HCT116 (cell line): ENCODE results near the gene DQX1. TPM values are rescaled to one million over a fixed set of nuclear protein-coding genes. Genes with fewer than 3 reads are reported as not detected.
A peak's percentile ranks its signal among the peaks of the same experiment; 100 is the strongest.

Source experiments
- ATAC-seq: fragments of 200-7000 bp; cut with Tn5 transposase; 2 replicates; pipeline ENCODE4 v1.9.1; 2020; ENCODE audit warnings: mild to moderate bottlenecking, moderate library complexity
- Bru-seq: library from RNA; stranded (reverse); fragments of 400-500 nt; gene quantifications from one replicate; lab custom pipeline; 2021; lab: Mats Ljungman, UMichigan
- BruChase-seq, 2 experiments: library from RNA; stranded (reverse); fragments of 400-500 nt; gene quantifications; one replicate each; lab custom pipeline; 2021; lab: Mats Ljungman, UMichigan
- BruUV-seq: library from RNA; stranded (reverse); fragments of 400-500 nt; replicated peaks from 2 replicates; lab custom pipeline; 2021; lab: Mats Ljungman, UMichigan
- CTCF ChIA-PET: fragments of 300-600 bp; sonication (Branson Sonifier 250); formaldehyde crosslinking; loops from one replicate; lab custom pipeline; 2021; ENCODE audit warnings: antibody characterized with exemption; lab: Charles Lee
- POLR2A ChIA-PET: fragments of 300-600, 350-600 bp; sonication (Branson Sonifier 250); formaldehyde crosslinking; loops from one replicate; lab custom pipeline; 2021; ENCODE audit warnings: antibody characterized with exemption; lab: Charles Lee
- RAD21 ChIA-PET, 2 experiments: fragments of 300-600 bp; sonication (Branson Sonifier 250); formaldehyde crosslinking; loops; one replicate each; lab custom pipeline; 2023; ENCODE audit warnings: low total read pairs in 2 of 2; ENCODE audit not compliant: uncharacterized antibody in 2 of 2, unreplicated experiment in 2 of 2, low non-redundant PET in 1 of 2; lab: Charles Lee
- DNase-seq: peaks from one replicate; pipeline ENCODE4 v3.0.0-alpha.2; 2010; ENCODE audit warnings: low read depth, low spot score
- H2AFZ ChIP-seq: fragments of 200-600 bp; shearing (Covaris generic), sonication (generic); 2 replicates; pipeline ENCODE4 v1.6.1; 2017; ENCODE audit warnings: low read depth, mixed run types, mixed read lengths, antibody characterized with exemption, low read length; ENCODE audit not compliant: poor library complexity, severe bottlenecking
- H3K27ac ChIP-seq: 2 replicates; pipeline ENCODE4 v1.5.1; 2012; ENCODE audit warnings: low read depth, low read length
- H3K27me3 ChIP-seq: fragments of 200-600 bp; sonication (generic); 2 replicates; pipeline ENCODE4 v1.6.1; 2016; ENCODE audit warnings: mixed run types, low read length, mixed read lengths; ENCODE audit not compliant: insufficient read depth
- H3K36me3 ChIP-seq, 2 experiments: fragments of 200-500 bp in 1 of 2; fragments of 200-600 bp in 1 of 2; sonication (Bioruptor generic) in 1 of 2; sonication (generic) in 1 of 2; 2 replicates each; pipeline versions ENCODE4 v1.5.1 to v1.6.1; 2014 to 2016; ENCODE audit warnings: low read length in 2 of 2, inconsistent platforms in 1 of 2, mixed read lengths in 1 of 2, mixed run types in 1 of 2; ENCODE audit not compliant: insufficient read depth in 2 of 2, control insufficient read depth in 1 of 2
- H3K4me1 ChIP-seq, 2 experiments: fragments of 200-600 bp in 1 of 2; sonication (generic) in 1 of 2; 2 replicates each; pipeline versions ENCODE4 v1.5.1 to v1.6.1; 2012 to 2017; ENCODE audit warnings: low read length in 2 of 2, inconsistent platforms in 1 of 2, mild to moderate bottlenecking in 1 of 2, mixed read lengths in 1 of 2, mixed run types in 1 of 2, moderate library complexity in 1 of 2; ENCODE audit not compliant: insufficient read depth in 2 of 2, control insufficient read depth in 1 of 2
- H3K4me2 ChIP-seq: fragments of 200-600 bp; sonication (generic); 2 replicates; pipeline ENCODE4 v1.6.1; 2017; ENCODE audit warnings: mixed run types, low read length, mixed read lengths
- H3K4me3 ChIP-seq, 2 experiments: fragments of 200-600 bp in 1 of 2; sonication (generic) in 1 of 2; replicated peaks in 1 of 2; 2 replicates each; pipeline ENCODE4 v1.5.1; 2011 to 2016; ENCODE audit warnings: low read length in 2 of 2, control low read depth in 1 of 2, low read depth in 1 of 2, mild to moderate bottlenecking in 1 of 2, mixed read lengths in 1 of 2, mixed run types in 1 of 2
- H3K79me2 ChIP-seq: fragments of 200-600 bp; sonication (generic); 2 replicates; pipeline ENCODE4 v1.6.1; 2017; ENCODE audit warnings: mild to moderate bottlenecking, mixed run types, low read length, moderate library complexity, mixed read lengths; ENCODE audit not compliant: insufficient read depth
- H3K9ac ChIP-seq: fragments of 200-600 bp; sonication (generic); 2 replicates; pipeline ENCODE4 v1.6.1; 2016; ENCODE audit warnings: low read length, mixed read lengths
- H3K9me2 ChIP-seq: fragments of 200-600 bp; sonication (generic), shearing (Covaris generic); 2 replicates; pipeline ENCODE4 v1.6.1; 2017; ENCODE audit warnings: mixed run types, mild to moderate bottlenecking, moderate library complexity; ENCODE audit not compliant: insufficient read depth
- H3K9me3 ChIP-seq, 2 experiments: fragments of 200-500 bp in 1 of 2; fragments of 200-600 bp in 1 of 2; sonication (Bioruptor generic) in 1 of 2; sonication (generic) in 1 of 2; 2 replicates each; pipeline ENCODE4 v1.6.1; 2014 to 2017; ENCODE audit warnings: low read length in 2 of 2, mixed read lengths in 2 of 2, inconsistent platforms in 1 of 2, low read depth in 1 of 2, mild to moderate bottlenecking in 1 of 2, mixed run types in 1 of 2, moderate library complexity in 1 of 2; ENCODE audit not compliant: control insufficient read depth in 1 of 2, insufficient read depth in 1 of 2
- H4K20me1 ChIP-seq: fragments of 200-600 bp; sonication (generic), shearing (Covaris generic); 2 replicates; pipeline ENCODE4 v1.6.1; 2017; ENCODE audit warnings: mixed run types, mild to moderate bottlenecking, moderate library complexity; ENCODE audit not compliant: insufficient read depth
- POLR2A ChIP-seq: IDR thresholded peaks from 2 replicates; pipeline ENCODE4 v1.7.0; 2011; ENCODE audit warnings: borderline replicate concordance; ENCODE audit not compliant: insufficient read depth, insufficient read length; ENCODE audit errors: extremely low read depth
- POLR2AphosphoS5 ChIP-seq: IDR thresholded peaks from 2 replicates; pipeline ENCODE4 v1.6.1; 2011; ENCODE audit warnings: mild to moderate bottlenecking, low read depth, low read length, moderate library complexity
- RAD21 ChIP-seq: IDR thresholded peaks from 2 replicates; pipeline ENCODE4 v1.6.1; 2012; ENCODE audit warnings: low read depth, mild to moderate bottlenecking
- intact Hi-C: fragments of 100-400 bp; cut with micrococcal nuclease; formaldehyde crosslinking; loops from 2 replicates; pipeline ENCODE4 v1.10.0; 2022
- long read RNA-seq: library from polyadenylated mRNA; unstranded; transcript quantifications from one replicate; pipeline ENCODE4 v2.0.0, GENCODE V29; 2021; ENCODE audit not compliant: unreplicated experiment
- polyA plus RNA-seq: library from polyadenylated mRNA; unstranded; fragments of >200 nt; gene quantifications from 2 replicates; pipeline ENCODE4 v1.2.1, GENCODE V29; 2012; ENCODE audit warnings: missing spikeins
- total RNA-seq: library from RNA; stranded (reverse); gene quantifications from one replicate; pipeline ENCODE4 v1.2.1, GENCODE V29; 2021; ENCODE audit not compliant: unreplicated experiment
- TF ChIP-seq, protein P1 (sequence below): IDR thresholded peaks from 2 replicates; pipeline ENCODE4 v1.6.1; 2012; ENCODE audit warnings: low read depth

The DQX1 gene, protein sequence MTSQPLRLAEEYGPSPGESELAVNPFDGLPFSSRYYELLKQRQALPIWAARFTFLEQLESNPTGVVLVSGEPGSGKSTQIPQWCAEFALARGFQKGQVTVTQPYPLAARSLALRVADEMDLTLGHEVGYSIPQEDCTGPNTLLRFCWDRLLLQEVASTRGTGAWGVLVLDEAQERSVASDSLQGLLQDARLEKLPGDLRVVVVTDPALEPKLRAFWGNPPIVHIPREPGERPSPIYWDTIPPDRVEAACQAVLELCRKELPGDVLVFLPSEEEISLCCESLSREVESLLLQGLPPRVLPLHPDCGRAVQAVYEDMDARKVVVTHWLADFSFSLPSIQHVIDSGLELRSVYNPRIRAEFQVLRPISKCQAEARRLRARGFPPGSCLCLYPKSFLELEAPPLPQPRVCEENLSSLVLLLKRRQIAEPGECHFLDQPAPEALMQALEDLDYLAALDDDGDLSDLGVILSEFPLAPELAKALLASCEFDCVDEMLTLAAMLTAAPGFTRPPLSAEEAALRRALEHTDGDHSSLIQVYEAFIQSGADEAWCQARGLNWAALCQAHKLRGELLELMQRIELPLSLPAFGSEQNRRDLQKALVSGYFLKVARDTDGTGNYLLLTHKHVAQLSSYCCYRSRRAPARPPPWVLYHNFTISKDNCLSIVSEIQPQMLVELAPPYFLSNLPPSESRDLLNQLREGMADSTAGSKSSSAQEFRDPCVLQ
- total RNA-seq (0.98 TPM), Bru-seq, nascent RNA (percentile 43 among the genes with signal in this experiment), BruChase-seq, experiment 1, labeled RNA remaining after a 6-hour chase (percentile 51 among the genes with signal in this experiment), BruChase-seq, experiment 2, labeled RNA remaining after a 2-hour chase (percentile 39 among the genes with signal in this experiment)
- 0.48 and 0.50 TPM in 2 replicates for polyA plus RNA-seq
- long read RNA-seq = 0 reads

- no peaks in the 10 kb centered on the region for H3K27me3 ChIP-seq
- RAD21 ChIA-PET = no interaction called here
- H3K4me2 ChIP-seq = no peak within 1 kb of the TSS
- CTCF ChIA-PET = interaction anchor here (0.6 kb wide), 1 partner anchor 55 kb away, joined by 4 read pairs; no protein-coding TSS in a partner anchor
- POLR2A ChIA-PET = interaction anchor here (1.0 kb wide), 1 partner anchor 19 kb away, joined by 3 read pairs; the partner anchor contains the start of gene PCGF1
- H2AFZ ChIP-seq = no peak within 1 kb of the TSS
- H3K9ac ChIP-seq = no peak within 1 kb of the TSS
- no peak for ATAC-seq
- no peak within 1 kb of the TSS for H3K27ac ChIP-seq
- H3K79me2 ChIP-seq = peaks cover 42% of the 10 kb centered on the region
- intact Hi-C loops = no loop called here
- H3K36me3 ChIP-seq = peaks cover 18 to 27% of the 10 kb centered on the region in 2 experiments
- DNase-seq = no peak
- no peaks in the 10 kb centered on the region for H3K9me3 ChIP-seq
- peaks cover 12 to 25% of the 10 kb centered on the region in 2 experiments for H3K4me1 ChIP-seq
- no peak within 1 kb of the TSS for H3K4me3 ChIP-seq
- TF ChIP-seq POLR2AphosphoS5 = peak; percentile 46
- TF ChIP-seq, protein P1, sequence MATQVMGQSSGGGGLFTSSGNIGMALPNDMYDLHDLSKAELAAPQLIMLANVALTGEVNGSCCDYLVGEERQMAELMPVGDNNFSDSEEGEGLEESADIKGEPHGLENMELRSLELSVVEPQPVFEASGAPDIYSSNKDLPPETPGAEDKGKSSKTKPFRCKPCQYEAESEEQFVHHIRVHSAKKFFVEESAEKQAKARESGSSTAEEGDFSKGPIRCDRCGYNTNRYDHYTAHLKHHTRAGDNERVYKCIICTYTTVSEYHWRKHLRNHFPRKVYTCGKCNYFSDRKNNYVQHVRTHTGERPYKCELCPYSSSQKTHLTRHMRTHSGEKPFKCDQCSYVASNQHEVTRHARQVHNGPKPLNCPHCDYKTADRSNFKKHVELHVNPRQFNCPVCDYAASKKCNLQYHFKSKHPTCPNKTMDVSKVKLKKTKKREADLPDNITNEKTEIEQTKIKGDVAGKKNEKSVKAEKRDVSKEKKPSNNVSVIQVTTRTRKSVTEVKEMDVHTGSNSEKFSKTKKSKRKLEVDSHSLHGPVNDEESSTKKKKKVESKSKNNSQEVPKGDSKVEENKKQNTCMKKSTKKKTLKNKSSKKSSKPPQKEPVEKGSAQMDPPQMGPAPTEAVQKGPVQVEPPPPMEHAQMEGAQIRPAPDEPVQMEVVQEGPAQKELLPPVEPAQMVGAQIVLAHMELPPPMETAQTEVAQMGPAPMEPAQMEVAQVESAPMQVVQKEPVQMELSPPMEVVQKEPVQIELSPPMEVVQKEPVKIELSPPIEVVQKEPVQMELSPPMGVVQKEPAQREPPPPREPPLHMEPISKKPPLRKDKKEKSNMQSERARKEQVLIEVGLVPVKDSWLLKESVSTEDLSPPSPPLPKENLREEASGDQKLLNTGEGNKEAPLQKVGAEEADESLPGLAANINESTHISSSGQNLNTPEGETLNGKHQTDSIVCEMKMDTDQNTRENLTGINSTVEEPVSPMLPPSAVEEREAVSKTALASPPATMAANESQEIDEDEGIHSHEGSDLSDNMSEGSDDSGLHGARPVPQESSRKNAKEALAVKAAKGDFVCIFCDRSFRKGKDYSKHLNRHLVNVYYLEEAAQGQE = no peak
- no peak for TF ChIP-seq POLR2A
- TF ChIP-seq RAD21 = no peak
- no TSS peak for BruUV-seq
- H3K9me2 ChIP-seq = no peaks in the 10 kb centered on the region
- H4K20me1 ChIP-seq = no peaks in the 10 kb centered on the region
Measured at GRCh38 chr2:74525717-74526648, at the start of gene DQX1. Gene DQX1, minus strand, starts transcription at chr2:74526231. Its CDS starts 502 bp downstream, at chr2:74525729.
